Measurements from ENCODE around the gene TMEM263. TPM values are rescaled to one million over a fixed set of nuclear protein-coding genes. Genes with fewer than 3 reads are reported as not detected.

The TMEM263 gene
- total RNA-seq, 2 donors from 2014 or later, result 25.7 to 39.3 TPM

GRCh38 chr12:106911581-106911980, 44.1 kb upstream of the TMEM263 start:
- no peaks in the 10 kb centered on the region for H3K27me3 ChIP-seq (ENCODE audit: control insufficient read depth, insufficient read depth, low read length, poor library complexity, severe bottlenecking)
- DNase-seq, result no peak
- no peaks in the 10 kb centered on the region for H3K4me1 ChIP-seq (ENCODE audit: control insufficient read depth, insufficient read depth, low read length)
- Mint-ChIP-seq H3K27me3 (ENCODE audit: insufficient read depth) (peaks cover 4% of the 10 kb centered on the region), H3K9me3 (no peaks in the 10 kb centered on the region), H3K27ac (no peak overlapping the region), H3K4me3 (no peak overlapping the region), H3K36me3 (ENCODE audit: low read depth) (no peaks in the 10 kb centered on the region), H3K4me1 (peaks cover 5% of the 10 kb centered on the region)
- no peak for TF ChIP-seq CTCF (conservative IDR thresholded peaks at IDR 0.05)
- no peaks in the 10 kb centered on the region for H3K36me3 ChIP-seq (ENCODE audit: control insufficient read depth, insufficient read depth, low read length)
- H3K9me3 ChIP-seq (ENCODE audit: control insufficient read depth, low read length), result no peaks in the 10 kb centered on the region
- H3K9ac ChIP-seq (ENCODE audit: extremely low read depth, low read length, poor library complexity, severe bottlenecking), result no peak overlapping the region
- 66 to 86% methylated on average over 2 to 6 of the region's 6 CpGs for WGBS, 2 experiments (ENCODE audit: insufficient coverage in 1 of 2, insufficient read length in 1 of 2)
- H3K27ac ChIP-seq (ENCODE audit: low read depth, low read length), result no peak overlapping the region
- H3K4me3 ChIP-seq (ENCODE audit: low read length), result no peak overlapping the region

GRCh38 chr12:106913456-106913855, 42.3 kb upstream of the TMEM263 start:
- no peaks in the 10 kb centered on the region for H3K36me3 ChIP-seq (ENCODE audit: control insufficient read depth, insufficient read depth, low read length)
- H3K9me3 Mint-ChIP-seq, result no peaks in the 10 kb centered on the region
- no peaks in the 10 kb centered on the region for H3K36me3 Mint-ChIP-seq (ENCODE audit: low read depth)
- H3K27ac ChIP-seq (ENCODE audit: low read depth, low read length), result no peak overlapping the region
- no peak for DNase-seq
- H3K4me1 Mint-ChIP-seq, result peaks cover 16% of the 10 kb centered on the region
- H3K27me3 ChIP-seq (ENCODE audit: control insufficient read depth, insufficient read depth, low read length, poor library complexity, severe bottlenecking), result no peaks in the 10 kb centered on the region
- TF ChIP-seq CTCF (conservative IDR thresholded peaks at IDR 0.05), result no peak
- H3K27ac Mint-ChIP-seq, result no peak overlapping the region
- peaks cover 4% of the 10 kb centered on the region for H3K4me1 ChIP-seq (ENCODE audit: control insufficient read depth, insufficient read depth, low read length)
- H3K27me3 Mint-ChIP-seq (ENCODE audit: insufficient read depth), result no peaks in the 10 kb centered on the region
- no peak overlapping the region for H3K4me3 ChIP-seq (ENCODE audit: low read length)
- H3K4me3 Mint-ChIP-seq, result no peak overlapping the region
- H3K9ac ChIP-seq (ENCODE audit: extremely low read depth, low read length, poor library complexity, severe bottlenecking), result no peak overlapping the region
- 94 to 95% methylated on average over 4 to 10 of the region's 10 CpGs for WGBS, 2 experiments (ENCODE audit: insufficient coverage in 1 of 2, insufficient read length in 1 of 2)
- no peaks in the 10 kb centered on the region for H3K9me3 ChIP-seq (ENCODE audit: control insufficient read depth, low read length)

GRCh38 chr12:106914796-106915634, 40.7 kb upstream of the TMEM263 start:
- Mint-ChIP-seq H3K27me3 (ENCODE audit: insufficient read depth) (no peaks in the 10 kb centered on the region), H3K36me3 (ENCODE audit: low read depth) (no peaks in the 10 kb centered on the region), H3K4me3 (no peak overlapping the region), H3K4me1 (peaks cover 27% of the 10 kb centered on the region), H3K27ac (no peak overlapping the region), H3K9me3 (no peaks in the 10 kb centered on the region)
- no peak overlapping the region for H3K9ac ChIP-seq (ENCODE audit: extremely low read depth, low read length, poor library complexity, severe bottlenecking)
- no peak overlapping the region for H3K4me3 ChIP-seq (ENCODE audit: low read length)
- peaks cover 4% of the 10 kb centered on the region for H3K4me1 ChIP-seq (ENCODE audit: control insufficient read depth, insufficient read depth, low read length)
- H3K36me3 ChIP-seq (ENCODE audit: control insufficient read depth, insufficient read depth, low read length), result no peaks in the 10 kb centered on the region
- WGBS, 2 experiments (ENCODE audit: insufficient coverage in 1 of 2, insufficient read length in 1 of 2), result 94 to 97% methylated on average over 2 to 3 of the region's 3 CpGs
- DNase-seq, result no peak
- H3K27me3 ChIP-seq (ENCODE audit: control insufficient read depth, insufficient read depth, low read length, poor library complexity, severe bottlenecking), result no peaks in the 10 kb centered on the region
- TF ChIP-seq CTCF (conservative IDR thresholded peaks at IDR 0.05), result no peak
- H3K27ac ChIP-seq (ENCODE audit: low read depth, low read length), result no peak overlapping the region
- no peaks in the 10 kb centered on the region for H3K9me3 ChIP-seq (ENCODE audit: control insufficient read depth, low read length)
